Glomerular visceral epithelial cell (primary cell): ENCODE measurements around the gene KDM4C.
"Not testable (repeated sequence)": the region's sequence is repeated elsewhere in the genome, so short reads cannot be mapped to it uniquely, and the experiment has no call there.

Experiments
- DNase-seq: peaks from one replicate; pipeline ENCODE4 v3.0.0-alpha.2; 2016; ENCODE audit errors: extremely low spot score

KDM4C gene

DNA sequence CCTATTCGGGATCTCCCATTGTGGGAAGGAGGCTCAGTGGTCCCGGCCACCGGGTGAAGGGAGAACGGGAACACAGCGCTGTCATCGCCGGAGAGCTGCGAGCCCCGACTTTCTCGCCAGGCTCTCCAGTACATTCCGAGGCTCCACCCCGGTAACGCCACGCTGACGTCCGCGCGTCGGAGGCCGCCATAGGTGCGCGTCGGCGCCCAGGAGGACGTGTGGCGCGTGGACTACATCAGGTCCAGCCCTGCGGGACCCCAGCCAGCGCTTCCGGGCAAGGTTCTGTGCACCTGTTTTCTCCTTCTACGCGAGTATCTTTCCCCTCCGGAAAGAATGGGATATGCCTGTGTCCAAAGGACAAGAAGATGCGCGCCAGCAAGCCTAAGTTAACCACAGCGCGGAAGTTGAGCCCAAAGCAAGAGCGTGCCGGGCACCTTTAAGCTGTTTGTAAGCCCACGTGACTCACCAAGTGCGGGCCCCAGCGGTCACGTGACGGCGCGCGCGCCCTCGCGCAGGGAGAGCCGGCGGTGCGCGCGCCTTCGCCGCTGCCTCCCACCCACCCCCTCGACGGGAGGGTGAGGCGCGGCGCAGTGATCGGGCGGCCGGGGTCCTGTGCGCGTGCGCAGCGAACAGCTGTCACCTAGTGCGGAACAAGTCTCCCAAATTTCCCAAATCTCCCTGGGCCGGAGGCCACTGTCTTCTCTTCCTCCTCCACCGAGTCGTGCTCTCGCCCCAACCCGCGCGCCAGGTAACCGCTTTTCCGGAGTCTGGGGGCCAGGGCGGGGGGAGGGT, at the start of gene KDM4C:
KDM4C (plus strand) TSS at position 518 of the 792 bp plus-strand sequence. CDS start 35,016 bp downstream, outside the sequence.
- peak; percentile 94 for DNase-seq

DNA sequence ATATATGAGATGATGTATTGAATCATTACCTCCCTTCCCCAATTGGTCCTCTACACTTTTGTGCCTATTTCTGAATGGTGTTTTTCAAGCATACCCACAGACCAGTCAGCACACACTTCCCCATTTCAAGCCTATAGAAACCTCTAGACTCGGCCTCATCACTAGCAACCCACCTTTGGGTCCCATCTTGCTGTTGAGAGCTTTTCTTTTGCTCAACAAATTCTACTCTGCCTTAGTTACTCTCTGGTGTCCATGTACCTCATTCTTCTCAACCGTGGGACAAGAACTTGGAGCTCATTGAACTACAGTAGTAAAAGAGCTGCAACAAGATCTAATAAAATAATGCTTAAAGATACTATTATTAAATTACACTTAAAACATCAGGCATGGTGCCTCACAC, 49.0 kb upstream of the KDM4C start:
- no peak for DNase-seq

DNA sequence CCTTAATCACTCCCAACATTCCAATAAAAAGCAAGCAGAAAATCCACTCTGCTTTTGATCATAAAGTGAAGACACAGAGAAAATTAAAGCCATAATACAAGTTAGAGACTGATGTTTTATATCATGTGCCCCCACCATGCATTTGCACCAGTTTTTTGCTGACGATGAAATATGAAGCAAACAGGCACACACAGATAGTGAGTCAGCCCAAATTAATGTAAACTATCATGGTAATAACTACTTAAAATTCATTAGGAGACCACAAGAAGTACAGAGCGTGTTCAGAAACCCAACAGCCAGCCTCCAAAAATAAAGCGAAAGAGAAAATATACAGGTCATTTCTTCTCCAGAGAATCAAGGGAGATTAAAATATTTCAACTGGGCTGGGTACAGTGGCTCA, 46.4 kb upstream of the KDM4C start:
- DNase-seq: no peak

DNA sequence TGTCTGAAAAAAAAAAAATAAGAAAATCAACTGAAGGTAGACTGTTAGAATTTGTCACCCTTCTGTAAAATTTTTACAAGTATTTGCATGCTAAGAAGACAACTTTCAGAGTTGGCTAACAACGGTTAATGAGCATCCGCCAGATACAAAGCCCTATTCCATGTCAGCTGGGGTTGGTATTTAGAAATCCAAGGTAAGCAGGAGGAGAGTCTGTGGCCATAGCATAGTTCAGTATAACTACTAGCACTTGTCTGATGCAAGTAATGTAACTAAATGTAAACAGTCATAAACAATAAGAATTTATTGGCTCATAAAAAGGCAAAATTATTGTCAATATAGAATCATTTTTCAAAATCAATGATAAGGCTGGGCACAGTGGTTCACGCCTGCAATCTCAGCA, 45.7 kb upstream of the KDM4C start:
- no peak for DNase-seq

DNA sequence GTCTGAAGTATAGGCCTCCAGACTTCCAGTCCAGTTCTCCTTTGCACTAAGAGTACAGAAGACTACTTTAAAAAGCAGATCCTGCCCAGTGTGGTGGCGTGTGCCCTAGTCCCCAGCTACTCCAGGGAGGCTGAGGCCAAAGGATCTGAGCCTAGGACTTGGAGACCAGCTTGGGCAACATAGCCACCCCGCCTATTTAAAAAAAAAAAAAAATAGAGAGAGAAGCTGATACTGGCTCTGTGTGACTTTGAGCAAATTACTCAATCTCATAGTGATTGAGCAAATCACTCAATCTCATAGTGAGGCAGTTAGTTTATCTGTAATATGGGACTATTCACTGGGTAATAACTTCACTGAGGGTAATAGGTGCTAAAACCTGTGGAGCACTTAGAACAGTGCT, 43.6 kb upstream of the KDM4C start:
- no peak for DNase-seq

DNA sequence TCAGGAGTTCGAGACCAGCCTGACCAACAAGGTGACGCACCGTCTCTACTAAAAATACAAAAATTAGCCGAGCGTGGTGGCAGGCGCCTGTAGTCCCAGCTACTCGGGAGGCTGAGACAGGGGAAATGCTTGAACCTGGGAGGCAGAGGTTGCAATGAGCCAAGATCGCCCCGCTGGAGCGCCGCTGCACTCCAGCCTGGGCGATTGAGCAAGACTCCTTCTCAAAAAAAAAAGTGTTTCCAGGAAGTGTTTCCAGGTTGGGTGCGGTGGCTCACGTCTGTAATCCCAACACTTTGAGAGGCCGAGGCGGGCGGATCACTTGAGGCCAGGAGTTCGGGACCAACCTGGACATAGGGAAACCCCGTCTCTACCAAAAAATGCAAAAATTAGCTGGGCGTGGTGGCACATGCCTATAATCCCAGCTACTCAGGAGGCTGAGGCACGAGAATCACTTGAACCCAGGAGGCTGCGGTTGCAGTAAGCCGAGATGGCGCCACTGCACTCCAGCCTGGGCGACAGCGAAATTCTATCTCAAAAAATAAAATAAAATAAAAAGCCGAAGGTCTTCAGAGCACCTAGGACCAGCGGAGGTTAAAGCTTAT, 42.5 kb upstream of the KDM4C start:
- DNase-seq: not testable (repeated sequence)

DNA sequence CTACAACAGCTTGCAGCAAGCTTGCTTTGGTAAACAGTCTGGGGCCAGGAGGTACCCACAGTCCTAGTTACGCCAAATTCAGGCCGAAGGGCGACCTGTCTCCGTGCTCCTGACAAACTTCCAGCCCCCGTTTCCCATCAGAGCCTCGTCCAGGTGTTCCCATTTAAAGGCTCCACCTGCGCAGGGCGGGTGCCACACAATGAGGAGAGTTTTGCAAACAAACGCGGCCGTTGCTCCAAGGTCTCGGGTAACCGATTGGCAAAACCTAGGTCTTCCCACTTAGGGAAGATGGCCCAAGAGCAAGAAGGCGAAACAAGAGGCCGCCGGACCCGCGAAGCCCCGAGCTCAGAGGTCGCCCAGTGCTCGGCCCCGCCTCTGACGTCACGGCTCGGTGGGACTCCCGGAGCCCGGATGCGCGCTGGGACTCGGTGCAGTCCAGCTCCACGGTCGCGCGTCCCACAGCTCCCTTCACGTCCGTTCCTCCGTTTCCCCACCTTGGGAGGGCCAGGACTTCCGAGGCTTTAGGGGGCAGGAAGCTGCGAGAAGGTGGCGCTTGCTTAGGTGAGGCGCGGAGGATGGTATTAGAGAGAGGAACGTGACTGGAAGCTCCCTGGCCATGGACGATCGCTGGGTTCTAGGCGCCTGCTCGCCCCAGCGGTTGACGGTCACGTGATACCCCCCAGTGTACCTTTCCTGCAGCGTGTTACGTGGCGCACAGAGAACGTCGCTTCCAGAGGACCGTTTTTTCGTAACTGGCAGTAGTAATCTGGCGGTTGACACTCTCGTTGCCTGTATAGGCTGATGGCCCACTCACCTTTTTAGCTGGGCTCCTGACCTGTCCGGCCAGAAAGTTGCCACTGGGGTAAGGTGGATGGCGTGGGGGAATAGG, 41.8 kb upstream of the KDM4C start:
- DNase-seq: no peak

DNA sequence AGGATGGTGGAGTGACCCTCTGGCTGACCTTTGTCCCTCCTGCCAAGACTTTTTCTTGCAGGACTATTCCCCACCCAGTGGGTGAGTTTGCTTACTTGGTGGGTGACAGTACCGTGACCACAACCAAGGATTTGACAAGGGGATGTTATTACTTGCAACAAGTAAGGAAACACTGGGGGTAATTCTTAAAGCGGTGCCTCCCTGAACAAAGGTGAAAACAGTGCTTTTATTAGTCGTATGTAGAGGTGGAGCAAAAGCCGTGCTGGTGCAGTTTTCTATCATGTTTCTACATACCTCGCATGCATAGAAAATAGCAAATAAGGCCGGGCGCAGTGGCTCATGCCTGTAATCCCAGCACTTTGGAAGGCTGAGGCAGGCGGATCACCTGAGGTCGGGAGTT, 41.0 kb upstream of the KDM4C start:
- no peak for DNase-seq

DNA sequence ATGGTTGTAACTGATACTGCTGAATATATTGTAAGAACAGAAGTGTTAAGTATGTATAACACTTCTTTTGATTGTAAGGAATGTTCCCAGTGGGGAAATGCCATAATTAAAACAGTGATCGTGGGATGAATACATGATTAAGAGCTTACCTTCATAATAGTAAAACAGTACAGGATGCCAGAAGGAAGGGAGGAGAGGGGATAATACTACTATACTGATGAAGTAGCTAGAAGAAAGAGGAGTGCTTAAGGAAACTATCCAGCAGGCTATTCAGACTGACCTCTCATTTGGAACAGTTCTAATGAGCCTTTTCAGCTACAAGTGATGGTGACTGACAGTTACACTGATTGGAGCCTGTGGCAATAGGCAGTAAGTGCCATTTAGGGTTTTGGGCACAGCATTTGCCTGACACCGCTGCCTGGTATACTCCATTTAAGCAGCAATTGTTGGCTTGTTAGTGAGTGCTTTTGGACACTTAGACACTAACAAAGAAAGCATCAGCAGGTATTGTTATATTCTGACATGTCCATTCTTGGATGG, 33.8 kb upstream of the KDM4C start:
- DNase-seq: no peak

DNA sequence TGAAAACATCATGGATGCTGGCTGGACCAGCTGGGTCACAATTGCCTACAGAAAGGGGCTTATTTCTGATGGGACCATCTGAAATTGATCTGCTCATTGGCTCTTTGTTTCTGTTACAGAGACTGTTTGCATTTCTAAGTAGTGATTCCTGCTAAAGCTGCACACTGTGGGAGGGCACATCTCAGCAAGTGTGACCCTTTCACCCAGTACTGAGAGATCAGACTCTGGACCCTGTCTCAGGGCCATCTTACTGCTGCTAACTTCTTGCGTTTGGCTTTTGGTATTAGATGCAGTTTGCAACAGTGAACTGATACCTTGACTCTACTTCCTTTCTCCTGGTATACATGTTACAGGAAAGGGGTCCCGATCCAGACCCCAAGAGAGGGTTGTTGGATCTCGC, 24.5 kb upstream of the KDM4C start:
- DNase-seq: no peak

DNA sequence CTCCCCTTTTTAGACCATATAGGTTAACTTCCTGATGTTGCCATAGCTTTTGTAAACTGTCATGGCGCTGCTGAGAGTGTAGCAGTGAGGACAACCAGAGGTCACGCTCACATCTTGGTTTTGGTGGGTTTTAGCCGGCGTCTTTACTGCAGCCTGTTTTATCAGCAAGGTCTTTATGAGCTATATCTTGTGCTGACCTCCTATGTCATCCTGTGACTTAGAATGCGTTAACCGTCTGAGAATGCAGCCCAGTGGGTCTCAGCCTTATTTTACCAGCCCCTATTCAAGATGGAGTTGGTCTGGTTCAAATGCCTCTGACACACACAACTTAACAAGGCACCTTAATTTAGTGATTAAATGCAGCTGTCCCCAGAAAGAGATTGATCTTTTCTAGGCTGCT, 23.9 kb upstream of the KDM4C start:
- no peak for DNase-seq

DNA sequence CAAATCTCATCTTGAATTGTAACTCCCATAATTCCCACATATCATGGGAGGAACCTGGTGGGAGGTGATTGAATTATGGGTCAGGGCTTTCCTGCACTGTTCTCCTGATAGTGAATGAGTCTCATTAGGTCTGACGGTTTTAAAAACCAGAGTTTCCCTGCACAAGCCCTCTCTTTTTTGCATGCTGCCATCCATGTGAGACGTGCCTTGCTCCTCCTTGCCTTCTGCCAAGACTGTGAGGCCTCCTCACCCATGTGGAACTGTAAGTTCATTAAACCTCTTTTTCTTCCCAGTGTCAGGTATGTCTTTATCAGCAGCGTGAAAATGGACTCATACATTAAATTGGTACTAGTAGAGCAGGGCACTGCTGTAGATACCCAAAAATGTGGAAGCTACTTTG, 22.4 kb upstream of the KDM4C start:
- no peak for DNase-seq

DNA sequence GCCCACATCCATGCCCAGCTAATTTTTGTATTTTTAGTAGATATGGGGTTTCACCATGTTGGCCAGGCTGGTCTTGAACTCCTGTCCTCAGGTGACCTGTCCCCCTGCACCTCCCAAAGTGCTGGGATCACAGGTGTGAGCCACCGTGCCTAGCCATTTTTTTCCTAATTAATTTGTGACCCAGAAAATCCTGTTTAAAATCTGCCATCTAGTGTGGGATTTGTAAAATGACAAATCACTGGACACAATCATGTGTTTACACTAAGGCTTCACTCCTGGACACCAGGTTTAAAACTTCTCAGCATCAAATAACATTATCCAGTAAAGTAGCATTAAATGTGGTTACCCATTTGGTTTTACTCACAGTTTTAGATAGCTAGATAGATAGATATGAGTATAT, 18.6 kb upstream of the KDM4C start:
- no peak for DNase-seq

DNA sequence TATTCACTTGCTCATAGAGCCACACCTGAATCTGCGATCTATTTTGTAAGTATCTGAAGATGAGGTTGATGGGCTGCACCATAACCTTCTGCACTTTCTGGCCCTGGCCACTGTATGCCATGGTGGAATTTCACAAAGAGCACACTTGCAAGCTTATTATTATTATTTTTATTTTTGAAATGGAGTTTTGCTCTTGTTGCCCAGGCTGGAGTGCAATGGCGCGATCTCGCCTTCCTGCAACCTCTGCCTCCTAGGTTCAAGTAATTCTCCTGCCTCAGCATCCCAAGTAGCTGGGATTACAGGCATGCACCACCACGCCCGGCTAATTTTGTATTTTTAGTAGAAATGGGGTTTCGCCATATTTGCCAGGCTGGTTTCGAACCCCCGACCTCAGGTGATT, 8.9 kb upstream of the KDM4C start:
- DNase-seq: not testable (repeated sequence)

DNA sequence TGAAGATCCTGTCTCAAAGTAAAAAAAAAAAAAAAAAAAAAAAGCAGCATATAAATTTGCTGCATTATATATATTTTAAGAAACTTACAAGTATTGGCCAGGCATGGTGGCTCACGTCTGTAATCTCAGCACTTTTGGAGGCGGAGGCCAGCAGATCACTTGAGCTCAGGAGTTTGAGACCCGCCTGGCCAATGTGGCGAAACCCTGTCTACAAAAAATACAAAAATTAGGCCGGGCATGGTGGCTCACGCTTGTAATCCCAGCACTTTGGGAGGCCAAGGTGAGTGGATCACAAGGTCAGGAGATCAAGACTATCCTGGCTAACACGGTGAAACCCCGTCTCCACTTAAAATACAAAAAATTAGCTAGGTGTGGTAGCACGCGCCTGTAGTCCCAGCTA, 2.9 kb upstream of the KDM4C start:
- not testable (repeated sequence) for DNase-seq

DNA sequence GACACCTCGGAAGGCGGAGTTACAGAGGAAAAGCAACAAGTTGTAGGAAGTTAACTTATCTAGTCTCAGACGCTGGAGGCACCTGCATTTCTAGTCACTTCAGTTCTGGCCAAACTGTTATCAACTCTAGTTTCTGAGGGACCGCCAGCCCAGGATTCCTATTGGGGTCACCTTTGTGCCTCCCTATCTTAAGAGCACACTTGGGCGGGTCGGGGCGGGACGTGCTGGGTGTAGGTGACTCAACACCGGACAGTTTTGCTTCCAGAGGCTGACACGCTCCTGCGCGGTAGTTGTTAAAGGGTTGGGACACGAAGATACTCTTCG, 679 bp upstream of the KDM4C start:
- DNase-seq: peak; percentile 75

DNA sequence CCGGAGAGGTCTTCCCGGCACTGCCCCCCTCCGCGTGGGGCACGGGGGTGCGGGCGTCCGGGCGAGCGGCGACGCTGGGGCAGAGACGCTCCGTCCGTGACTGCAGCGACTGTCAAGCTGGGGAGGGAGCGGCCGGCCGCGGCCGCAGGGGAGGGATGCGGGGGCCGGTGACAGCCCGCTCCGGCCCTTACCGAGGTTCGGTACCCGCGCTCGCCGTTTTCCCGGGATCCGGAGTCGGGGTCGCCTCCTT, 400 bp downstream of the KDM4C start:
- peak; percentile 38 for DNase-seq

DNA sequence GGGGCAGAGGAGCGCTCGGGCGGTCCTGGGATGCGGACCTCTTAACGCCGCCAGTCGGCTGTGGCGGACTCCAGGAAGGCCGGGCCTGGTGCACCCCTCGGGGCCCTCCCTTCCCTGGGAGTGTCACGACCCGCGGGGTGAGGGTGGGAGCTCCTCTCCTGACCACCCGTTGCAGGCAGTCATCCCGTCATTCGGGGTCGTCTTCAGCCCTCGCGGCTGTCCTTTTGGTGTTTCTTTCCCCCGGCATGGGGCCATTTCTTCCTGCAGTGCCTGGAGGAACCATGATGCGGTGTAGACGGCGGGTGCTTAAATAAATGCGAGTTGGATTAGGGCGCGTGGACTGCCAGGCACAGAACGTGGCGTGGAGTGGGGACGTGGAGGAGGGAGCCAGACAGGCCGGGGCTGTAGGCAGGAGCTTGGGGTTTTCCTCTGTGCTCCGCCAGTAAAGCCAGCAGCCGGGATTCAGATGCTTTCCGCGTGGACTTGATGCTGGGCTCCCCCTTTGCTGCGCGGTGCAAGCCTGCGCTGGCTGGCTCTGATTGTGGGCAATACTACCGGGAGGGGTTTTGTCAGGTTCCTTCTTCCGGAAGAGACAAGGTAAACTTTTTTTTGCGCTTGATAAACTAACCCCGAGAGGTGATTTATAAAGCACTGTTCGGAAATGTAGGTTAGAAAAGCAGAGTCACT, 868 bp downstream of the KDM4C start:
- DNase-seq: no peak

DNA sequence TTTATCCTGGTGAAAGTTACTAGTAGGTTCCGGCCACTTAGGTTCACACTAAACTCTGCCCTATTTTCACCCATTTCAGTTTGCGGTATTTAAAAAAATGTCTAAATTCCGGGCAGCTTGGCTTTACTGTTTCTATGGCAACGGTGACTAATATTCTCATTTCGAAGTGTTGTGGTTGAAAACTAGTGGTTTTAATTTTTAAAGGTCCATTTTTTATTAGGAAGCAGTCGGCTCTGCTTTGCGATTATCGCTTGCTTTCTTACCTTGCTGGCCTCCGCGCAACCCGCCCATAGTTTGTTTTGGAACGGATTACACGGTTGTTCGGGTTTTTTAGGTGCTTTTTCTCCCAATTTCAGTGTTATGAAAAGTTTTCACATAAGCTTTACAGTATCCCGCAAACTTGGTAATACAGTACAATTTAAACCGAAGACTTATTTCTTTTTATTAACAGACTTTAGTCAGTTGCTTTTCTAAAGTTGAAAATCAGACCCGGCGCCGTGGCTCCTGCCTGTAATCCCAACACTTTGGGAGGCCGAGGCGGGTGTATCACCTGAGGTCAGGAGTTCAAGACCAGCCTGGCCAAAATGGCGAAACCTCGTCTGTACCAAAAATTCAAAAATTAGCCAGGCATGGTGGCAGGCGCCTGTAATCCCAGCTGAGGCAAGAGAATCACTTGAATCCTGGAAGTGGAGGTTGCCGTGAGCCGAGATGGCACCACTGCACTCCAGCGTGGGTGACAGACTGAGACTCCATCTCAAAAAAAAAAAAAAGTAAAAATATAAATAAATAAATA, 1.6 kb downstream of the KDM4C start:
- peak; percentile 86 for DNase-seq

DNA sequence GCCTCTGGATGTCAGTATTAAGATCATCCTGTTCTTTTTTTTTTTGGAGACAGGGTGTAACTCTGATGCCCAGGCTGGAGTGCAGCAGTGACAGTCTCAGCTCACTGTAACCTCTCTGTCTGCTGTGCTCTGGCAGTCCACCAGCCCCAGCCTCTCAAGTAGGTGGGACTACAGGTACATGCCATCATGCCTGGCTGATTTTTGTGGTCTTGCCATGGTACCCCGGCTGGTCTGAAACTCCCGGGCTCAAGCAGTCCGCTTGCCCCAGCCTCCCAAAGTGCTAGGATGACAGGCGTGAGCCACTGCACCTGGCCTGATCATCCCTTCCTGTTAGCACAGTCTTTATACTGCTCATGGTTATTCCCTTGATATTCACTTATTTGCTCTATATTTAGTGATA, 3.5 kb downstream of the KDM4C start:
- no peak for DNase-seq

DNA sequence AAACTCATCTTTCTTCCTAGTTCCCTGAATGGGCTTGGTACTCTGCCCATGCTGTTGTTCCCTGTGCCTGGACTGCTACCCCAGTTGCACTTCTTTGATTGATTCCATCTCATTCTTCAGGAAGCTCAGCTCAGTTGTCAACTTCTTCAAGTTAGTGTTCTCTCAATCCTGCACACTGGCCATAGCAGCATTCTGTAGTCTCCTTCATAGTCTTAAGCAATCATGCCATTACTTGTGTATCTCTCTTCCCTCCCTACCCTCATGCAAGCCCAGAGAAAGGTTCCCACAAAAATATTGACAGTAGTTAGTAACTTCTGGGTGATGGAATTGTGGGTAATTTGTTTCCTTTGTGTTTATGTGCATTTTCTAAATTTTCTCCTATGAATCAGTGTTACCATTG, 5.5 kb downstream of the KDM4C start:
- no peak for DNase-seq
